Midbrain (tissue), 1 donor: Measurements from ENCODE around the gene CKM.
"Not testable (repeated sequence)": the region's sequence is repeated elsewhere in the genome, so short reads cannot be mapped to it uniquely, and the experiment has no call there.

Experiments used
- DNase-seq: peaks from one replicate; lab custom pipeline; 2025; lab: John Stamatoyannopoulos, UW

CKM gene

DNA sequence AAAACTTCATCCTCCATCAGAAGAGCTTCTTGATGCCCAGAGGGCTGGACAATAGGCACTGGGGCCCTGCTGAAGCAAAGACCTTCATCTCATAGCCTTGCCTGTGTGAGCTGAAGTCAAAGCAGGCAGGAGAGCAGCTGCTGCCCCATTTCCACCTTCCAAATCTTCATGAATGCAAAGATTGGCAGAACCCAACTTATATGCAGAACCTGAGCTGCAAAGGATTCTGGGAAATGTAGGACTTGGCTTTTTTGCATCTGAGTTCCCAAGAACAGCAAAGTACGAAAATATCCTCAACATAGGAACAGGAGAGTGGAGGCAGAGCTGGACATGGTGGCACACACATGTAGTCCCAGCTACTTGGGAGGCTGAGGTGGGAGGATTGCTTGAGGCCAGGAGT is 30.8 kb downstream of the CKM start:
- DNase-seq = no peak

DNA sequence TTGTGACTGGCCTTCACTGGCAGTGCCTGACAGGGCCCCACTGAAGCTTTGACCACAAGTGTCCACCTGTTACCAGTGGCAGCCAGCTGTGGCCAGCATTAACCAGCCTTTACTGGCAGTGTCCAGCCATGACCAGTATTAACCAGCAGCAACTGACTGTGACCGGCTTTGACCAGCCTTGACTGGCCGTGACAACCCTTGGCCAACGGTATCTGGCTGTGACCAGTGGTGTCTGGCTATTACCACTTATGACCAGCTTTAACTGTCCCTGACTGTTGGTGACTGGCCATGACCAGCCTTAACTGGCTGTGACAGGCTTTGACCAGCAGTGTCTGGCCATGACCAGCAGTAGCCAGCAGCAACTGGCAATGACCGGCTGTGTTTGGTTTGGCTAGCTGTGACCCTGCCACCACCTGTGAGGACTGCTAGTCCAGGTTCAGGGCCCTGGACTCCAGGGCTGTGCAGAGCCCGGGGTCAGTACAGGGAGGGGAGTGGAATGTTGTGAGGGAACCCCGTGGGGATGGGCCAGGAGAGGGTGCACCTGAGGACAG is 32.2 kb downstream of the CKM start:
- DNase-seq = no peak

DNA sequence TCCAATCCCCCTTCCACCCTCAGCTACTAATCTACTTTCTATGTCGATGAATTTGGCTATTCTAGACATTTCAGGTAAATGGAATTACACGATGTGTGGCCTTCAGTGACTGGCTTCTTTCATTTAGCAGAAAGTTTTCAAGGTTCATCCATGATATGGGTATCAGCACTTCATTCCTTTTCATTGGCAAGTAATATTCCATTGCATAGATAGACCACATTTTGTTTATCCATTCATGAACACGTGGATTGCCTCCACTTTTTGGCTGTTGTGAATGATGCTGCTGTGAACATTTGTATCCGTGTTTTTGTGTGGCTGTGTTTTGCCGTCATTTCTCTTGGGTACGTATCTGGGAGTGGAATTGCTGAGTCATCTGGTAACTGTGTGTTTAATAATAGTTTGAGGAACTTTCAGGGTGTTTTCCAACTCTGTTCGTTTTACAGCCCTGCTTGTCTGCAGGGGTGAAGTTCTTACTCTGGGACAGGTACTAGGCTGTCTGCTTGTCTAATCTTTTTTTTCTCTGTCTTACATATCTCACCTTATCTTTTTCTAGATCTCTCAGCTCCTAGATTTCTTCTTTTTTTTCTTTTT is 39.1 kb downstream of the CKM start:
- no peak for DNase-seq

DNA sequence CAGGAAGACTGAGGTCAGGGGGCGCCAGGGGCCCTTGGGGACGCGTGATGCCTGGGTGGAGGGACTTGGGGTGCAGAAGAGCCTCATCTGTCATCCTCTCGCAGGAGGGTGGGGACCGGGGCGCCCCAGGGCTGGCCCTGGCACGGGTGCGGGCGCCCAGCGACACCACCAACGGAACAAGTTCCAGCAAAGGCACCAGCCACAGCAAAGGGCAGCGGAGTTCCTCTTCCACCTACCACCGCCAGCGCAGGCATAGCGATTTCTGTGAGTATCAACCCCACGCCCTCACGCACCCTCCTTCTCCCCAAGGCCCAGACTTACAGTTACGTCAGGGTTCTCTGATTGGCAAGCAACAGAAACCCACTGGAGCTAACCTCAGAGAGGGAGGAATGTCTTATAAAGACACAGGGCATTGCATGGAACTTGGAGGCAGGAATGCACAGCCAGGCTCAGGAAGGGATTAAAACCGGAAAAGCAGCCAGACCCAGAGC is 42.2 kb downstream of the CKM start:
- no peak for DNase-seq

DNA sequence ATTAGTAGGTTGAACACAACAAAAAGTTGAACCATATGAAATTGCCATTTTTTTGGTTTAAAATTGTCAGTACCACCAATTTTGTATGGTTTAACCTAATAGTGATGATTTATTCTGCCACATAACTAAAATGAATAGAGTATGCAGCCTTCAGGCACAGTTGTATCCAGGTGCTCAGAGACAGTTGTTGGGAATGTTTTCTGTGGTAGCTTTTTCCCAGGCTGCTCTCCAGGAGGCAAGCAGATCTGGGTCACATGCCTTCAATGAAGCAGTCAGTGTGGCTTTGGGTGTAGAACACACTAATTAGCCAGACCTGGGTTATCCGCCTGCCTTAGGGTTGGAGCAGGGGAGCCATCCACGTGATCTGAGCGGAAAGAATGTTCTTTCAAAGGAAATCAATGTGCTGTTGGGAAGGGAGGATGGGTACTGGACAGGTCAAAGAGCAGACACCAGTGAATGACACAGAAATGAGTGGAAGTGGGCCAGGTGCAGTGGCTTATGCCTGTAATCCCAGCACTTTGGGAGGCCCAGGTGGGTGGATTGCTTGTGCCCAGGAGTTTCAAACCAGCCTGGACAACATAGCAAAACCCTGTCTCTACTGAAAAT is 43.0 kb downstream of the CKM start:
- no peak for DNase-seq

DNA sequence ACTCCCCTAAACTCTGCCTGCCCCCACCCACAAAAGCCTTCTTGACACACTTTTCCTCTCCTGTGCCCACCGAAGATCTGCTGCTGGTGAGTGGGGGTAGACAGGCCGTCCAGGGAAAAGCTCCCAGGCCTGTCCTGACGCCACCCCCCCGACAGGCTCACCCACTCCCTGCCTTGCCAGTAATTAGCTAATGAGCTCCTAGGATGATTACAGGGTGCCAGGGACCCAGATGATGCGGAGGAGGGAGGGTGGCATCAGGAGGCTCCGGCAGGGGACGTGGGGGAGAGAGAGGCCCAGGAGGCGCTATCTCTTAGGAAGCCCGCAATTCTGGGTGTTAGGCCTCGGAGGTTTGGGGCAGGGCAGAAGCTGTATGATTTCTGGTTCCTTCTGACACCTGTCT is 44.6 kb downstream of the CKM start:
- DNase-seq = no peak

DNA sequence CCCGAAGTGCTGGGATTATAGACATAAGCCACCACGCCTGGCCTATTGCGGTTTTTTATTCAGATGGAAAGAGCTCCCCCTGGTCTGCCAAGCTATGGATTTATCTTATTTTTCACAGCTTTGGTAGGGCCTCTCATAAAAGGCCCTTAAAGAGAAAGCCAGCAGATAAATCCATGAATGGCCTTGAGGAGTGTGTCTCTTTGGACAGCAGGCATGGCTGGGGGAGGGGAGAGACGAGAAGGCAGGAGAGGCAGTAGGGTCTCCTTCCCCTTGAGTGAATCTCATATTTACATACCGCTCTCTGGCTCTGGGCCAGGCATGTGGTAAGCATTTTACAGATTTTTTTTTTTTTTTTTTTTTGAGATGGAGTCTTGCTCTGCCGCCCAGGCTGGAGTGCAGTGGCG is 46.4 kb downstream of the CKM start:
- DNase-seq = no peak

DNA sequence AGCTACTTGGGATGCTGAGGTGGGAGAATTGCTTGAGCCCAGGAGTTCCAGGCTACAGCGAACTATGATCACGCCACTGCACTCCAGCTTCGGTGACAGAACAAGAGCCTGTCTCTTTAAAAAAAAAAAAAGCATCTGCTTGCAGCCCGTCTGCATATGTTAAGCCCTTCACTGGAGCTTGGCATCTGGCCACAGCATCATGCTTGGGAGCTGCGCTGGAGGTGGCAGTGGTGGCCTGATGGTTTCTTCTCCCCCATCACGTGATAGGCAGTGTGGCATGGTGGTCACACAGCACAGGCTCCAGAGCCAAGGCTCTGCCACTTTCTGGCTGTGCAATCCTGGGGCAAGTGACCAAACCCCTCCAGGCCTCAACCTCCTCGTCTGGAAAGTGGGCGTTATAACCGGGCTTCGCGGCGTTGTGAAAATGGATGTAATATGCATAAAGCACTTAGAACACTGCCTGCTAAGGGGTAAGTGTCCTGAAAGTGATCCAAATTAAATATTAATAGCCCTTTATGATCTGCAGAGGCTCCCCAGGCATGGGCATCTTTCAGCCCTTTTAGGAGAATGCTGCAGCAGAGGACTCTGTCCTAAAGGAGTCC is 47.2 kb downstream of the CKM start:
- DNase-seq = no peak

DNA sequence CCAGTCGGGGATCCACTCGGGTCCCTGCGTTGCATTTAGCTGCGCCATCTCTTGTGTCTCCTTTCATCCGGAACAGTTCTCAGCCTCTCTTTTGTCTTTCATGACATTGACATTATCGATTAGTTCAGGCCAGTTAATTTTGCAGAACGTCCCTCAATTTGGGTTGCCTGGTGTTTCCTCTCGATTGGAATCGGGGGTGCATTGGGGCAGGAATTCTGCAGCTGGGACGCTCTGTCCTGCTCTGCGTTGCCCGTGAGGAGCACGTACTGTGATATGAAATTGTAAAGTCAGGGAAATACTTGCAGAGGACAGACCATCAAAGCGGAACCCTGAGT is 49.2 kb downstream of the CKM start:
- no peak for DNase-seq

DNA sequence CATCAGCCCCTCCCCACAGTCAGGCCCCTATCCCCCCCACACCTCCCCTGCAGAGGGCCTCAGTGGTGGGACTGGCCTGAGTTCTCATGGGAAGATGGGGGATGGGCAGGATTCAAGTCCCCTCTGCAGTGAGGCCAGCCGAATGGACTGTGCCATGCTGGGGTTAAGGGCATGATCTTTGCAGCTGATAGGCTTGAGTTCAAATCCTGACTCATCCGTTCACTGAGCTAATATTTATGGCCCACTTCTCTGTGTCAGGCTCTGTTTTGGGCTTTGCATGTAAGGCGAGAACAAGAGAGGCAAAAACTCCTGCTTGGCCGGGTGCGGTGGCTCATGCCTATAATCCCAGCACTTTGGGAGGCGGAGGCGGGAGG is 51.0 kb downstream of the CKM start:
- DNase-seq = no peak

DNA sequence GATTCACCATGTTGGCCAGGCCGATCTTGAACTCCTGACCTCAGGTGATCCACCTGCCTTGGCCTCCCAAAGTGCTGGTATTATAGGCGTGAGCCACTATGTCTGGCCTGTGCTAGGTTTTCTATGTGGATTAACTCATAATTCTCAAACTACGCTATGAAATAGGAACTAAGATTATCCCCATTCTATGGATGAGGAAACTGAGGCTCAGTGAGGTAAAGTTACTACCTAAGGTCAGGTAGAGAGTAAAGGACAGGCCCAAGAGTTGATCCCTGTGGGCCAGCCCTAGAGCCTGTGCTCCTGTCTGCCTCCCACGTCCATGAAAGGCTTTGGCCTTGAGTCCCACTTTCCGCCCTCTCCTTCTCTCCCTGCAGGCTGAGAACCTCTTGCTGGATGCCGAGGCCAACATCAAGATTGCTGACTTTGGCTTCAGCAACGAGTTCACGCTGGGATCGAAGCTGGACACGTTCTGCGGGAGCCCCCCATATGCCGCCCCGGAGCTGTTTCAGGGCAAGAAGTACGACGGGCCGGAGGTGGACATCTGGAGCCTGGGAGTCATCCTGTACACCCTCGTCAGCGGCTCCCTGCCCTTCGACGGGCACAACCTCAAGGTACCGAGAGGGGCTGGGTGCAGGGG is 51.5 kb downstream of the CKM start:
- DNase-seq = no peak

DNA sequence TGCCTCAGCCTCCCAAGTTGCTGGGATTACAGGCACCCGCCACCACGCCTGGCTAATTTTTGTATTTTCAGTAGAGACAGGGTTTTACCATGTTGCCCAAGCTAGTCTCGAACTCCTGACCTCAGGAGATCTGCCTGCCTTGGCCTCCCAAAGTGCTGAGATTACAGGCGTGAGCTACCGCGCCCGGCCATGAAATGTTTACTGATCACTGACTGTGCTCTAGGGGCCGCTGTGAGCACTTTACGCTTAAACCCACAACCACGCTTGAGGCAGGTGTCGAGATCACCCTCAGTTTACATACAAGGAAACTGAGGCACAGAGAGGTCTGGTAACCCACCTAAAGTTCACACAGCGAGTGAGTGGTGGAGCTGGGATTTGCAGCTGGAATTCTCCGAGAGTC is 52.7 kb downstream of the CKM start:
- DNase-seq = not testable (repeated sequence)

DNA sequence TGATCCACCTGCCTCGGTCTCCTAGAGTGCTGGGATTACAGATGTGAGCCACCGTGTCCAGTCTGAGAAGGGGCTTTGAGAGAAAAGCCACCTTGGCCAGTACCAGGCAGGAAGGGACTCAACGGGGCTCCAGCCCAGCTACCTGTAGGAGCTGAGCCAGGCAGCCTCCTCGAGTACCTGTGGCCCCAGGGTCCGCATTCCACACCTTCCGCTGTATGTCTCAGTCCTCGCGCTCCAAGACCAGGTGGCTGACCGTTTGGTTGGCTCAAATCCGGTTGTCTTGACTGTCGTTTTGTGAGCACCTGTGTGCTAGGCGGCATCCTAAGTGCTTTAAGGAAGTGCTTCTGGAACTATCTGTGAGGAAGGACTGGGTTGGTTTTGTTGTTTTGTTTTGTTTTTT is 55.4 kb downstream of the CKM start:
- no peak for DNase-seq

DNA sequence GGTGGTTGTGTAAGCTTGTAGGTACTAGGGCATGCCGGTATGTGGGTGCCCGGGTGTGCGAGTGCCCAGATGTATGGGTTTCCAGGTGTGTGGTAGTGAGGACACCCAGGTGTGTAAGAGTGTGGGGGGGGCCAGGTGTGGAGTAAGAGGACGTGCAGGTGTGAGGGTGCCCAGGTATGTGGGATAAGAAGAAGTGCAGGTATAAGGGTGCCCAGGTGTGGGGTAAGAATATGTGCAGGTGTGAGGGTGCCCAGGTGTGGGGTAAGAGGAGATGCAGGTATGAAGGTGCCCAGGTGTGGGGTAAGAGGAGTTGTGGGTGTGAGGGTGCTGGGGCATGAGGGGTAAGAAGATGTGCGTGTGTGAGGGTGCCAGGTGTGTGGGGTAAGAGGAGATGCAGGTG is 57.3 kb downstream of the CKM start:
- DNase-seq = no peak

DNA sequence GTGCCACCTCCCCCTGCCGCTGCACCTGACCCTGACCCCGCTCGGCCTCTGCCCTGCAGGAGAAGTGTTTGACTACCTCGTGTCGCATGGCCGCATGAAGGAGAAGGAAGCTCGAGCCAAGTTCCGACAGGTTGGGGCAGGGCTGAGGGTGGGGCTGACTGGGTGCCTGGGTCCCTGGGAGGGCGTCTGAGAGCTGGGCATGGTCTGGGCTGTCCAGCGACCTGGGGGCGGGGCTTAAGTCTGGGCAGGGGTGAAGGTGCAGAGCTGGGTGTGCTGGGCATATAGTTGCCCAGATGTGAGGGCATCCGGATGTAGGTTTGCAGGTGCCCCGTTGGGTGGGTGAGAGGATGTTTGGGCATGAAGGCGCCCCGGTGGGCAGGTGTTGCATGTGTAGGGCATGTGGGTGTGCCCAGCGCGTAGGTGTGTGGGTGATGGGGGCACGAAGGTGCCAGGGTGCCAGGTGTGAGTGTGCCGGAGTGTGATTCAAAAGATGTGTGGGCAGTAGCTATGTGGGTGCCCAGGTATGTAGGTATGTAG is 57.8 kb downstream of the CKM start:
- DNase-seq = no peak

DNA sequence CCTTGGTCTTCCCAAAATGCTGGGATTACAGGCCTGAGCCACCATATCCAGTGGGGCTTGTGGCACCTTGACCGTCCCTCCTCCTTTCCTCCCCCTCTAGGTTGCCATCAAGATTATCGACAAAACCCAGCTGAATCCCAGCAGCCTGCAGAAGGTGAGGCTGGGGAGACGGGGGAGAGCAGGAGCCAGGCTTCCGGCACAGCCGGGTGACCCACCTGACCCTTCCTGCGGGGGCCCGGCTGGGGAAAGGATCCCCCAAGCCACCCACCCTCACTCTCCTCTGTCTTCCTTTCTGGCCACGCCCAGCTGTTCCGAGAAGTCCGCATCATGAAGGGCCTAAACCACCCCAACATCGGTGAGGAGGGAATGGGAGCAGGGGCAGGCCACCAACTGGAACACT is 59.7 kb downstream of the CKM start:
- DNase-seq = no peak

DNA sequence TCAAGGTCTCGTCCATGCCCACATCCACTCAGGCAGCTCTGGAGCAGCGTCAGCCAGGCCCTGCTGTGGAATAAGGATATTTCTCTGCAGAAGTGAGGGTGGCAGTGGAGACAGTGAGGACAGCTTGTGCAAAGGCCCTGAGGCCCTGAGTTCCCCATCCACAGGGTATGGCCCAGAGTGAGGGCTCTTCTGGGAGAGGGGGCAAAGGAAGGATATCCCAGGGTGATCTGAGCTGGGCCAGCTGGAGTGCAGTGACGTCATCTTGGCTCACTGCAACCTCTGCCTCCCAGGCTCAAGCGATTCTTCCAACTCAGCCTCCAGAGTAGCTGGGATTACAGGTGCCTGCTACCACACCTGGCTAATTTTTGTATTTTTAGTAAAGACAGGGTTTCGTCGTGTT is 60.1 kb downstream of the CKM start:
- DNase-seq = no peak

DNA sequence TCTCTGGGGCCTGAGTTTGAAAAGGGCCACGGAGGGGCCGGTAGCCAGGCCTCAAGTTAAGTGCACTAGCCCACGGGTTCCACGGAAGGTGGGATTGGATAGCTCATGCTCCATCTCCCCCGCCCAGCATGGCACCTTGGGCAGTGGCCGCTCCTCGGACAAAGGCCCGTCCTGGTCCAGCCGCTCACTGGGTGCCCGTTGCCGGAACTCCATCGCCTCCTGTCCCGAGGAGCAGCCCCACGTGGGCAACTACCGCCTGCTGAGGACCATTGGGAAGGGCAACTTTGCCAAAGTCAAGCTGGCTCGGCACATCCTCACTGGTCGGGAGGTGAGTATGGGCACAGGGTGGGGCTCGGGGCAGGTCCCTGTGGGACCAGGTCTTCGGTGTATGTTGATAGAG is 63.8 kb downstream of the CKM start:
- no peak for DNase-seq

DNA sequence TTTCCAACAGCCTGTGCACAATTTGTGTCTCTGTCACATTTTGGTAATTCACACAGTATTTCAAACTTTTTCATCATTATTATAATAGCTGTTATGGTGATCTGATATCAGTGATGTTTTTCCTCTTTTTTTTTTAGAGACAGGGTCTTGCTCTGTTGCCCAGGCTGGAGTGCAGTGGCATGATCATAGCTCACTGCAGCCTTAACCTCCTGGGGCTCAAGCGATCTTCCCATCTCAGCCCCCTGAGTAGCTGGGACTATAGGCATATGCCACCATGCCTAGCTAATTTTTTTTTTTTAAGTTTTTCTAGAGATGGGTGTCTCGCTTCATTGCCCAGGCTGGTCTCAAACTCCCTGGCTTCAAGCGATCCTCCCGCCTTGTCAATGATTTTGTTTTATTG is 65.8 kb downstream of the CKM start:
- no peak for DNase-seq
